Hepatocyte (in vitro differentiated cells): Measurements from ENCODE around the gene PKP3. TPM values are rescaled to one million over a fixed set of nuclear protein-coding genes. Genes with fewer than 3 reads are reported as not detected.

Experiments
- DNase-seq: peaks from one replicate; pipeline ENCODE4 v3.0.0-alpha.2; 2016; ENCODE audit warnings: low spot score
- H2AFZ ChIP-seq: fragments of 200-600 bp; sonication (generic); 2 replicates; pipeline ENCODE4 v1.6.0; 2016; ENCODE audit warnings: antibody characterized with exemption, mild to moderate bottlenecking
- H3K27ac ChIP-seq: fragments of 200-600 bp; sonication (generic); 2 replicates; pipeline ENCODE4 v1.5.1; 2016; ENCODE audit warnings: mild to moderate bottlenecking
- H3K27me3 ChIP-seq: fragments of 200-600 bp; sonication (generic); 2 replicates; pipeline ENCODE4 v1.6.1; 2016
- H3K36me3 ChIP-seq: fragments of 200-600 bp; sonication (generic); replicated peaks from 2 replicates; pipeline ENCODE4 v1.5.1; 2016; ENCODE audit warnings: low read depth; ENCODE audit not compliant: insufficient read depth
- H3K4me1 ChIP-seq: fragments of 200-600 bp; sonication (generic); 2 replicates; pipeline ENCODE4 v1.5.1; 2016; ENCODE audit warnings: mild to moderate bottlenecking, moderate library complexity; ENCODE audit not compliant: insufficient read depth
- H3K4me2 ChIP-seq: fragments of 200-600 bp; sonication (generic); 2 replicates; pipeline ENCODE4 v1.6.0; 2016
- H3K4me3 ChIP-seq: fragments of 200-600 bp; sonication (generic); 2 replicates; pipeline ENCODE4 v1.5.1; 2016; ENCODE audit warnings: mild to moderate bottlenecking
- H3K79me2 ChIP-seq: fragments of 200-600 bp; sonication (generic); 2 replicates; pipeline ENCODE4 v1.6.0; 2017; ENCODE audit warnings: mild to moderate bottlenecking
- H3K9me2 ChIP-seq: fragments of 200-600 bp; sonication (generic); replicated peaks from 2 replicates; pipeline ENCODE4 v1.6.0; 2017; ENCODE audit warnings: mild to moderate bottlenecking; ENCODE audit not compliant: insufficient read depth
- H3K9me3 ChIP-seq: fragments of 200-600 bp; sonication (generic); 2 replicates; pipeline ENCODE4 v1.5.1; 2016; ENCODE audit warnings: low read depth, mild to moderate bottlenecking
- H4K20me1 ChIP-seq: fragments of 200-600 bp; sonication (generic); 2 replicates; pipeline ENCODE4 v1.6.0; 2016; ENCODE audit warnings: mild to moderate bottlenecking; ENCODE audit not compliant: insufficient read depth, poor library complexity, severe bottlenecking
- CTCF ChIP-seq: fragments of 200-600 bp; sonication (generic); IDR thresholded peaks from 2 replicates; pipeline ENCODE4 v1.5.1; 2016; ENCODE audit warnings: antibody characterized with exemption, mild to moderate bottlenecking; ENCODE audit not compliant: poor library complexity
- EZH2 ChIP-seq: fragments of 200-600 bp; sonication (generic); IDR thresholded peaks from 2 replicates; pipeline ENCODE4 v1.6.1; 2016; ENCODE audit warnings: antibody characterized with exemption, mild to moderate bottlenecking, borderline replicate concordance
- EZH2phosphoT487 ChIP-seq: fragments of 200-600 bp; sonication (generic); IDR thresholded peaks from one replicate; pipeline ENCODE4 v1.6.1; 2018; ENCODE audit warnings: antibody characterized with exemption, mild to moderate bottlenecking, low read depth, moderate library complexity; ENCODE audit not compliant: unreplicated experiment, severe bottlenecking
- WGBS: methylation state at CpG from one replicate; pipeline ENCODE4 v1.1.6; 2016; ENCODE audit warnings: low lambda C conversion rate; ENCODE audit errors: missing lambda C conversion rate; 5-methylcytosine and 5-hydroxymethylcytosine counted together
- polyA plus RNA-seq: library from polyadenylated mRNA; unstranded; fragments of >200 nt; fragmentation: Nextera tagmentation; extraction: Ambion mirVana; gene quantifications from 2 replicates; pipeline ENCODE4 v1.2.1, GENCODE V29; 2016
- total RNA-seq: library from RNA; depleted of rRNA; stranded (reverse); fragments of >200 nt; gene quantifications from 2 replicates; pipeline ENCODE4 v1.2.3, GENCODE V29; 2014

PKP3 gene
- total and polyA plus RNA-seq, 2 experiments from 2014 or later = 62.1 to 89.5 TPM

GRCh38 chr11:379205-380094 lies 14.6 kb upstream of the PKP3 start:
- Histone ChIP-seq H4K20me1 (no peaks in the 10 kb centered on the region), H3K27ac (no peak overlapping the region), H3K4me1 (no peaks in the 10 kb centered on the region), H3K9me2 (no peaks in the 10 kb centered on the region), H3K4me2 (no peak overlapping the region), H3K79me2 (no peaks in the 10 kb centered on the region), H3K4me3 (no peak overlapping the region), H3K9me3 (no peaks in the 10 kb centered on the region), H3K36me3 (no peaks in the 10 kb centered on the region), H2AFZ (no peak overlapping the region), H3K27me3 (no peaks in the 10 kb centered on the region)
- 98% methylated on average over 61 of the region's 87 CpGs for WGBS
- no peak for DNase-seq
- TF ChIP-seq EZH2 = no peak
- TF ChIP-seq EZH2phosphoT487 = no peak
- TF ChIP-seq CTCF = no peak

DNA sequence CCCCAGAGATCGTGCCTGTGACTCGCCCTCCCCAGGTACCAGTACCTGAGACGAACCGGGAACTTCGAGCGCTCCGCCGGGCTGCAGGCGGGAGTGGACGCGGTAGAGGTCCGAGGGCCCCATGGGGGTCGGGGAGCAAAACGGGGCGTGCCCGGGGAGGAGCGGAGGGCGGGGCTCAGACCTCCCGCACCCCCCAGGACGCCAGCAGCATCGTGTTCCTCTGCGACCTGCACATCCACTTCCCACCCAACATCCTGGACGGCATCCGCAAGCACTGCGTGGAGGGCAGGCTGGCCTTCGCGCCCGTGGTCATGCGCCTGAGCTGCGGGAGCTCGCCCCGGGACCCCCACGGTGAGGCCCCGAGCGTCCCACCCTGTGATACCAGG lies 13.9 kb upstream of the PKP3 start:
- Histone ChIP-seq H3K9me2 (no peaks in the 10 kb centered on the region), H3K79me2 (no peaks in the 10 kb centered on the region), H3K4me3 (no peak overlapping the region), H3K36me3 (no peaks in the 10 kb centered on the region), H3K4me1 (no peaks in the 10 kb centered on the region), H3K4me2 (no peak overlapping the region), H3K9me3 (no peaks in the 10 kb centered on the region), H3K27ac (no peak overlapping the region), H2AFZ (no peak overlapping the region), H3K27me3 (no peaks in the 10 kb centered on the region), H4K20me1 (no peaks in the 10 kb centered on the region)
- WGBS = 98% methylated on average over 17 of the region's 35 CpGs
- TF ChIP-seq CTCF = no peak
- DNase-seq = no peak

- Histone ChIP-seq H3K27ac (no peak overlapping the region), H3K9me2 (no peaks in the 10 kb centered on the region), H3K36me3 (no peaks in the 10 kb centered on the region), H3K27me3 (no peaks in the 10 kb centered on the region), H3K4me3 (no peak overlapping the region), H2AFZ (no peak overlapping the region), H3K79me2 (no peaks in the 10 kb centered on the region), H3K4me2 (no peak overlapping the region), H3K4me1 (no peaks in the 10 kb centered on the region), H3K9me3 (no peaks in the 10 kb centered on the region), H4K20me1 (no peaks in the 10 kb centered on the region)
- DNase-seq = no peak
- WGBS = 97% methylated on average over 23 of the region's 23 CpGs
- no peak for TF ChIP-seq CTCF
These were observed 13.5 kb upstream of the PKP3 start for GRCh38 chr11:380491-380890.

DNA sequence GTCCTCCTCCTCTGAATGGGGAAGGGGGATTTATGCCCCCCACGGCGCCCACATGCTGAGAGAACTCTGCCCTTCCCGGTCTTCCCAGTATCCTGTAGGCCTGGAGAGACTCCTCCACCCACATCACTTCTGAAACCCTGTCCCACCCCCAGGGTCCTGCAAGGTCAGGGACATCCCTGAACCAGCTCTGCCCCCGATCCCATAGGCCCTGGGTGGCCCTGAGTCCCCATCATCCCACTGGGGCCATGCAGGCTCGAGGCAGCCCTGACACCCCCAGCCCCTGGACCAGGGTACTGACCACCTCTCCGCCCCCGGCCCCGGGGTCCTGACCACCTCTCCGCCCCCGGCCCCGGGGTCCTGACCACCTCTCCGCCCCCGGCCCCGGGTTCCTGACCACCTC lies 13.0 kb upstream of the PKP3 start:
- Histone ChIP-seq H3K9me2 (no peaks in the 10 kb centered on the region), H3K36me3 (no peaks in the 10 kb centered on the region), H2AFZ (no peak overlapping the region), H3K9me3 (no peaks in the 10 kb centered on the region), H3K4me3 (no peak overlapping the region), H3K27me3 (no peaks in the 10 kb centered on the region), H3K4me2 (no peak overlapping the region), H3K79me2 (no peaks in the 10 kb centered on the region), H3K4me1 (no peaks in the 10 kb centered on the region), H4K20me1 (no peaks in the 10 kb centered on the region), H3K27ac (no peak overlapping the region)
- TF ChIP-seq CTCF (no peak), EZH2phosphoT487 (no peak), EZH2 (no peak)
- no peak for DNase-seq
- 93% methylated on average over 4 of the region's 14 CpGs for WGBS
